Osteoblast (primary cell): ENCODE results near the gene CADM3. TPM values are rescaled to one million over a fixed set of nuclear protein-coding genes. Genes with fewer than 3 reads are reported as not detected.
A peak's percentile ranks its signal among the peaks of the same experiment; 100 is the strongest.

Experiments used
- DNase-seq: peaks from one replicate; pipeline ENCODE4 v3.0.0; 2011; ENCODE audit warnings: low spot score, mixed read lengths; ENCODE audit not compliant: insufficient read length; ENCODE audit errors: missing footprints
- H2AFZ ChIP-seq: 2 replicates; pipeline ENCODE4 v1.6.0; 2011; ENCODE audit warnings: mild to moderate bottlenecking, low read length
- H3K27ac ChIP-seq: 2 replicates; pipeline ENCODE4 v1.5.1; 2011; ENCODE audit warnings: mild to moderate bottlenecking, low read depth, low read length, moderate library complexity
- H3K27me3 ChIP-seq: 2 replicates; pipeline ENCODE4 v1.6.0; 2012; ENCODE audit warnings: mild to moderate bottlenecking, control low read depth, inconsistent platforms, low read length, moderate library complexity; ENCODE audit not compliant: insufficient read depth
- H3K36me3 ChIP-seq: 2 replicates; pipeline ENCODE4 v1.5.1; 2011; ENCODE audit warnings: mild to moderate bottlenecking, low read length, control low read depth, moderate library complexity; ENCODE audit not compliant: insufficient read depth
- H3K4me1 ChIP-seq: 2 replicates; pipeline ENCODE4 v1.5.1; 2011; ENCODE audit warnings: mild to moderate bottlenecking, low read length, control low read depth, moderate library complexity; ENCODE audit not compliant: insufficient read depth
- H3K4me2 ChIP-seq: 2 replicates; pipeline ENCODE4 v1.6.0; 2011; ENCODE audit warnings: mild to moderate bottlenecking, low read length; ENCODE audit not compliant: insufficient read depth
- H3K4me3 ChIP-seq: fragments of 200-600 bp; sonication (generic); 3 replicates; pipeline ENCODE4 v1.5.1; 2012; ENCODE audit warnings: mild to moderate bottlenecking, low read length, inconsistent platforms; ENCODE audit not compliant: insufficient read depth
- H3K79me2 ChIP-seq: 2 replicates; pipeline ENCODE4 v1.6.0; 2012; ENCODE audit warnings: mild to moderate bottlenecking, low read length, control low read depth, inconsistent platforms; ENCODE audit not compliant: insufficient read depth
- H3K9me3 ChIP-seq: 2 replicates; pipeline ENCODE4 v1.5.1; 2011; ENCODE audit warnings: low read depth, low read length, control low read depth
- H4K20me1 ChIP-seq: 2 replicates; pipeline ENCODE4 v1.6.0; 2012; ENCODE audit warnings: mild to moderate bottlenecking, low read length, control low read depth; ENCODE audit not compliant: insufficient read depth
- CTCF ChIP-seq: IDR thresholded peaks from 2 replicates; pipeline ENCODE4 v1.5.1; 2011; ENCODE audit warnings: mild to moderate bottlenecking, low read depth, low read length, moderate library complexity; ENCODE audit errors: extremely low read depth
- total RNA-seq: library from RNA; depleted of rRNA; stranded (reverse); fragments of >200 nt; gene quantifications from 2 replicates; pipeline ENCODE4 v1.2.3, GENCODE V29; 2012

Gene CADM3, protein sequence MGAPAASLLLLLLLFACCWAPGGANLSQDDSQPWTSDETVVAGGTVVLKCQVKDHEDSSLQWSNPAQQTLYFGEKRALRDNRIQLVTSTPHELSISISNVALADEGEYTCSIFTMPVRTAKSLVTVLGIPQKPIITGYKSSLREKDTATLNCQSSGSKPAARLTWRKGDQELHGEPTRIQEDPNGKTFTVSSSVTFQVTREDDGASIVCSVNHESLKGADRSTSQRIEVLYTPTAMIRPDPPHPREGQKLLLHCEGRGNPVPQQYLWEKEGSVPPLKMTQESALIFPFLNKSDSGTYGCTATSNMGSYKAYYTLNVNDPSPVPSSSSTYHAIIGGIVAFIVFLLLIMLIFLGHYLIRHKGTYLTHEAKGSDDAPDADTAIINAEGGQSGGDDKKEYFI
- total RNA-seq = under 0.01 TPM in 1 of 2 replicates, not detected in the other

DNA sequence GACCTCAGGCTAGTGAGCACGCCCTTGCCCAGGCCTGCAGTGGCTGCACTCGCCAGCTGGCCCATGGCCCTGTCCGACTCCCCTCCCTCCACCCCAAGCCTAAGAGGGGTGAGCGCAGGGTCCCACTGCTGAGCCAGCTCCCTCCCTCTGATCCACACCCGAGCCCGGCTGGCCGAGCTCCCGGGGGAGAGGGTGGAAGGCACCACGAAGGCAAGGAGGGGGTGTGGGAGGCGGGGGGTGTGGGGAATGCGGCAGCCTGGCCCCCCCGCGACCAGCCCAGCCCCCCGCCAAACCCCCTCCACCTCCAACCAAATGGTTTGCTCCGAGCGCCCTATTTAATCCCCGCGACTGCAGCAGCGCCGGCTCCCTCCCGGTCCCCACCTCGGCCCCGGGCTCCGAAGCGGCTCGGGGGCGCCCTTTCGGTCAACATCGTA lies at the start of gene CADM3:
TSS of gene CADM3 (plus strand) at position 362 of the 434 bp plus-strand sequence. CDS start 151 bp downstream, outside the sequence.
- TF ChIP-seq CTCF = no peak
- peak within 1 kb of the TSS; percentile 48 for H3K4me3 ChIP-seq
- no peaks in the 10 kb centered on the region for H4K20me1 ChIP-seq
- no peaks in the 10 kb centered on the region for H3K79me2 ChIP-seq
- peak within 1 kb of the TSS; percentile 35 for H2AFZ ChIP-seq
- H3K27ac ChIP-seq = no peak within 1 kb of the TSS
- no peaks in the 10 kb centered on the region for H3K4me1 ChIP-seq
- peaks cover 44% of the 10 kb centered on the region for H3K27me3 ChIP-seq
- H3K4me2 ChIP-seq = peak within 1 kb of the TSS; percentile 43
- no peaks in the 10 kb centered on the region for H3K36me3 ChIP-seq
- no peaks in the 10 kb centered on the region for H3K9me3 ChIP-seq
- peak; percentile 65 for DNase-seq

GRCh38 chr1:159122005-159122621 lies 49.3 kb upstream of the CADM3 start:
- Histone ChIP-seq H3K4me1 (peaks cover 5% of the 10 kb centered on the region), H4K20me1 (no peaks in the 10 kb centered on the region)
- no peak for DNase-seq

DNA sequence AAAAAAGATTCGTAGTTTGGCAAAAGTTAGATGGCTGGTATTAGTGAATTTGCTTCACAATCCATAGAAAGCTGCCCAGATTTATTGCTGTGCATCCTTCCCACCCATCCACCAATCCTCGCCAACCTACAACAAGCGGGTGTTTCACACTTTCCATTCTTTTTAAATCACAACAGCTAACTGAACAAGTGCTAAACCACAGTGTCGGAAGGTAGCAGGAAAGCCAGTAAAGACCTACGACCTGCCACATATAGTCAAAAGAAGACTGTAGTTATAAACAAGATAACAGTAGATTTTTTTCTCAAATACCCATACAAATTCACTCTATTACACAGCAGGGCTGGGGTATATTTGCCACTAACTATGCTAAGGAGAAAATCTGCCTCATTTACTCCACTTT lies 47.8 kb upstream of the CADM3 start:
- Histone ChIP-seq H3K27me3 (peaks cover 9% of the 10 kb centered on the region), H3K36me3 (no peaks in the 10 kb centered on the region), H3K4me1 (peaks cover 5% of the 10 kb centered on the region), H3K4me3 (no peak overlapping the region), H4K20me1 (no peaks in the 10 kb centered on the region), H3K4me2 (no peak overlapping the region), H2AFZ (no peak overlapping the region), H3K9me3 (no peaks in the 10 kb centered on the region), H3K27ac (no peak overlapping the region), H3K79me2 (no peaks in the 10 kb centered on the region)
- TF ChIP-seq CTCF = no peak
- no peak for DNase-seq

More at GRCh38 chr1:159122005-159122621, 49.3 kb upstream of the CADM3 start:
- no peaks in the 10 kb centered on the region for H3K36me3 ChIP-seq
- H3K4me2 ChIP-seq = no peak overlapping the region
- peaks cover 12% of the 10 kb centered on the region for H3K27me3 ChIP-seq
- H3K27ac ChIP-seq = no peak overlapping the region
- H2AFZ ChIP-seq = no peak overlapping the region
- H3K9me3 ChIP-seq = no peaks in the 10 kb centered on the region
- no peak overlapping the region for H3K4me3 ChIP-seq
- TF ChIP-seq CTCF = no peak
- no peaks in the 10 kb centered on the region for H3K79me2 ChIP-seq

GRCh38 chr1:159132271-159132881 lies 39.0 kb upstream of the CADM3 start:
- H4K20me1 ChIP-seq = no peaks in the 10 kb centered on the region
- H3K36me3 ChIP-seq = no peaks in the 10 kb centered on the region
- H3K79me2 ChIP-seq = no peaks in the 10 kb centered on the region
- H3K4me2 ChIP-seq = no peak overlapping the region
- H3K4me1 ChIP-seq = no peaks in the 10 kb centered on the region
- H2AFZ ChIP-seq = no peak overlapping the region
- peak; percentile 96 for TF ChIP-seq CTCF
- H3K4me3 ChIP-seq = no peak overlapping the region
- no peak overlapping the region for H3K27ac ChIP-seq
- peaks cover 22% of the 10 kb centered on the region for H3K27me3 ChIP-seq
- H3K9me3 ChIP-seq = no peaks in the 10 kb centered on the region
- peak; percentile 70 for DNase-seq
